ENCODE results near the gene SCNM1. TPM values are rescaled to one million over a fixed set of nuclear protein-coding genes. Genes with fewer than 3 reads are reported as not detected.
"Not testable (repeated sequence)": the region's sequence is repeated elsewhere in the genome, so short reads cannot be mapped to it uniquely, and the experiment has no call there.

The SCNM1 gene
- polyA plus RNA-seq, 1 donor from 2014 or later: 106 TPM

- not testable (repeated sequence) for H4K20me1 ChIP-seq (ENCODE audit: insufficient read depth); H3K9me2 ChIP-seq (ENCODE audit: insufficient read depth, low read length); H3F3A ChIP-seq (ENCODE audit: insufficient read depth, low read length, poor library complexity, severe bottlenecking); H2AFZ ChIP-seq (ENCODE audit: low read depth, low read length); H3K4me3 ChIP-seq (ENCODE audit: low read length); H3K27ac ChIP-seq (ENCODE audit: low read length); H3K9me3 ChIP-seq (ENCODE audit: low read length); H3K27me3 ChIP-seq (ENCODE audit: insufficient read depth, low read depth, low read length); H3K4me2 ChIP-seq (ENCODE audit: low read length); H3K36me3 ChIP-seq (ENCODE audit: insufficient read depth, low read length); H3K9ac ChIP-seq (ENCODE audit: low read length)
- H3K79me2 ChIP-seq (replicated peaks; ENCODE audit: insufficient read depth, low read length): peaks cover 54% of the 10 kb centered on the region
Observed at GRCh38 chr1:151205381-151205965, 39.5 kb downstream of the SCNM1 start.

- Histone ChIP-seq H2AFZ (ENCODE audit: low read depth, low read length) (no peak overlapping the region), H3K27me3 (ENCODE audit: insufficient read depth, low read depth, low read length) (no peaks in the 10 kb centered on the region), H3K9me3 (ENCODE audit: low read length) (no peaks in the 10 kb centered on the region), H3K9ac (ENCODE audit: low read length) (no peak overlapping the region), H3K79me2 (replicated peaks; ENCODE audit: insufficient read depth, low read length) (peaks cover 34% of the 10 kb centered on the region), H3K4me2 (ENCODE audit: low read length) (no peak overlapping the region), H3K4me3 (ENCODE audit: low read length) (no peak overlapping the region), H3K9me2 (ENCODE audit: insufficient read depth, low read length) (no peaks in the 10 kb centered on the region), H3K36me3 (ENCODE audit: insufficient read depth, low read length) (no peaks in the 10 kb centered on the region), H4K20me1 (ENCODE audit: insufficient read depth) (peaks cover 4% of the 10 kb centered on the region), H3F3A (ENCODE audit: insufficient read depth, low read length, poor library complexity, severe bottlenecking) (no peaks in the 10 kb centered on the region), H3K27ac (ENCODE audit: low read length) (no peak overlapping the region)
- TF ChIP-seq TAF1 (IDR thresholded peaks at IDR 0.05; ENCODE audit: low read depth) (no peak), EZH2 (IDR thresholded peaks at IDR 0.05; ENCODE audit: borderline replicate concordance, insufficient read depth, low read length, poor library complexity, severe bottlenecking) (no peak), CTCF (IDR thresholded peaks at IDR 0.05; ENCODE audit: poor library complexity, severe bottlenecking) (no peak), SMC3 (conservative IDR thresholded peaks at IDR 0.05; ENCODE audit: poor library complexity) (no peak), EP300 (conservative IDR thresholded peaks at IDR 0.05; ENCODE audit: poor library complexity, severe bottlenecking) (no peak), RAD21 (conservative IDR thresholded peaks at IDR 0.05) (no peak)
- TF ChIP-seq, protein P1, sequence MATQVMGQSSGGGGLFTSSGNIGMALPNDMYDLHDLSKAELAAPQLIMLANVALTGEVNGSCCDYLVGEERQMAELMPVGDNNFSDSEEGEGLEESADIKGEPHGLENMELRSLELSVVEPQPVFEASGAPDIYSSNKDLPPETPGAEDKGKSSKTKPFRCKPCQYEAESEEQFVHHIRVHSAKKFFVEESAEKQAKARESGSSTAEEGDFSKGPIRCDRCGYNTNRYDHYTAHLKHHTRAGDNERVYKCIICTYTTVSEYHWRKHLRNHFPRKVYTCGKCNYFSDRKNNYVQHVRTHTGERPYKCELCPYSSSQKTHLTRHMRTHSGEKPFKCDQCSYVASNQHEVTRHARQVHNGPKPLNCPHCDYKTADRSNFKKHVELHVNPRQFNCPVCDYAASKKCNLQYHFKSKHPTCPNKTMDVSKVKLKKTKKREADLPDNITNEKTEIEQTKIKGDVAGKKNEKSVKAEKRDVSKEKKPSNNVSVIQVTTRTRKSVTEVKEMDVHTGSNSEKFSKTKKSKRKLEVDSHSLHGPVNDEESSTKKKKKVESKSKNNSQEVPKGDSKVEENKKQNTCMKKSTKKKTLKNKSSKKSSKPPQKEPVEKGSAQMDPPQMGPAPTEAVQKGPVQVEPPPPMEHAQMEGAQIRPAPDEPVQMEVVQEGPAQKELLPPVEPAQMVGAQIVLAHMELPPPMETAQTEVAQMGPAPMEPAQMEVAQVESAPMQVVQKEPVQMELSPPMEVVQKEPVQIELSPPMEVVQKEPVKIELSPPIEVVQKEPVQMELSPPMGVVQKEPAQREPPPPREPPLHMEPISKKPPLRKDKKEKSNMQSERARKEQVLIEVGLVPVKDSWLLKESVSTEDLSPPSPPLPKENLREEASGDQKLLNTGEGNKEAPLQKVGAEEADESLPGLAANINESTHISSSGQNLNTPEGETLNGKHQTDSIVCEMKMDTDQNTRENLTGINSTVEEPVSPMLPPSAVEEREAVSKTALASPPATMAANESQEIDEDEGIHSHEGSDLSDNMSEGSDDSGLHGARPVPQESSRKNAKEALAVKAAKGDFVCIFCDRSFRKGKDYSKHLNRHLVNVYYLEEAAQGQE (IDR thresholded peaks at IDR 0.05; ENCODE audit: borderline replicate concordance): no peak
Observed at GRCh38 chr1:151210830-151211229, 44.9 kb downstream of the SCNM1 start.

DNA sequence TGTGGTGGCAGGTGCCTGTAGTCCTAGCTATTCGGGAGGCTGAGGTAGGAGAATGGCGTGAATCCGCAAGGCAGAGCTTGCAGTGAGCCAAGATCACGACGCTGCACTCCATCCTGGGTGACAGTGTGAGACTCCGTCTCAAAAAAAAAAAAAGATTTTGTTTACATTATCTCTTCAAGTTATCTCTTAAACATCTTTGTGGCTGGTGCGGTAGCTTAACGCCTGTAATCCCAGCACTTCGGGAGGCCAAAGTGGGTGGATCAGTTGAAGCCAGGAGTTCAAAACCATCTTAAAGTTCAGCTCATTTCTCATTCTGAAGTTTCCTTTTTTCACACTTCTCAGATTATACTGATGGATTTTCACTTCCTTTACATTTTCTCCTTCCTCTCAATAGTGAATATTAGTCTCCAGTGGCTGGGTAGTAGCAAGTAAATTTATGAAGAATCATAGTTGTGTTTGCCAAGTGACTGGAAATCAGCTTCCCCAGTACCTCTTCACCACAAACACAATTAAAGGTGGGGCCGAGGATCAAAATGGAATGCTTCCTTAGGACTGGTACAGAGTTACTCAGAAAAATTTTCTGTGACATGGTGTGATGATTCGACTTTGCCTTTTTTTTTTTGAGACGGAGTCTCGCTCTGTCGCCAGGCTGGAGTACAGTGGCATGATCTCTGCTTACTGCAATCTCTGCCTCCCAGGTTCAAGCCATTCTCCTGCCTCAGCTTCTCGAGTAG lies 46.2 kb downstream of the SCNM1 start:
- TF ChIP-seq POLR2AphosphoS5 (IDR thresholded peaks at IDR 0.05) (no peak), SMC3 (conservative IDR thresholded peaks at IDR 0.05; ENCODE audit: poor library complexity) (no peak), TAF1 (IDR thresholded peaks at IDR 0.05; ENCODE audit: low read depth) (no peak), EZH2 (IDR thresholded peaks at IDR 0.05; ENCODE audit: borderline replicate concordance, insufficient read depth, low read length, poor library complexity, severe bottlenecking) (no peak), MXI1 (conservative IDR thresholded peaks at IDR 0.05; ENCODE audit: poor library complexity, severe bottlenecking) (no peak), RAD21 (conservative IDR thresholded peaks at IDR 0.05) (no peak), EP300 (conservative IDR thresholded peaks at IDR 0.05; ENCODE audit: poor library complexity, severe bottlenecking) (no peak)
- TF ChIP-seq, protein P1 (IDR thresholded peaks at IDR 0.05; ENCODE audit: borderline replicate concordance): no peak
- H3K9me2 ChIP-seq (ENCODE audit: insufficient read depth, low read length): no peaks in the 10 kb centered on the region
- no peak overlapping the region for H3K27ac ChIP-seq (ENCODE audit: low read length)
- no peak overlapping the region for H3K9ac ChIP-seq (ENCODE audit: low read length)
- H3K4me2 ChIP-seq (ENCODE audit: low read length): no peak overlapping the region
- H3K4me3 ChIP-seq (ENCODE audit: low read length): no peak overlapping the region
- no peaks in the 10 kb centered on the region for H3F3A ChIP-seq (ENCODE audit: insufficient read depth, low read length, poor library complexity, severe bottlenecking)
- H3K27me3 ChIP-seq (ENCODE audit: insufficient read depth, low read depth, low read length): no peaks in the 10 kb centered on the region
- no peaks in the 10 kb centered on the region for H3K9me3 ChIP-seq (ENCODE audit: low read length)
- H3K79me2 ChIP-seq (replicated peaks; ENCODE audit: insufficient read depth, low read length): peaks cover 32% of the 10 kb centered on the region
- peaks cover 4% of the 10 kb centered on the region for H4K20me1 ChIP-seq (ENCODE audit: insufficient read depth)
- H2AFZ ChIP-seq (ENCODE audit: low read depth, low read length): no peak overlapping the region
- no peaks in the 10 kb centered on the region for H3K36me3 ChIP-seq (ENCODE audit: insufficient read depth, low read length)

Data from neural cell (in vitro differentiated cells).